Cardiac muscle cell (in vitro differentiated cells and primary cell): ENCODE data around the gene ULK3. TPM values are rescaled to one million over a fixed set of nuclear protein-coding genes. Genes with fewer than 3 reads are reported as not detected.

Experiments
- DNase-seq, 2 donors: peaks; one replicate each; pipeline versions ENCODE4 v3.0.0 to v3.0.0-alpha.2; 2010 to 2017; ENCODE audit warnings: low read depth in 1 of 2, low spot score in 1 of 2
- H3K27ac ChIP-seq: fragments of 200-600 bp; sonication (generic); 2 replicates; pipeline ENCODE4 v1.5.1; 2016
- H3K27me3 ChIP-seq: fragments of 200-600 bp; sonication (generic); 2 replicates; pipeline ENCODE4 v1.6.0; 2016; ENCODE audit warnings: control low read depth
- H3K36me3 ChIP-seq: fragments of 200-600 bp; sonication (generic); 2 replicates; pipeline ENCODE4 v1.5.1; 2016; ENCODE audit warnings: control low read depth
- H3K4me1 ChIP-seq: fragments of 200-600 bp; sonication (generic); 2 replicates; pipeline ENCODE4 v1.8.1; 2017; ENCODE audit warnings: low read depth, mild to moderate bottlenecking, mixed run types
- H3K4me3 ChIP-seq: fragments of 200-600 bp; sonication (generic); 2 replicates; pipeline ENCODE4 v1.5.1; 2016; ENCODE audit warnings: mild to moderate bottlenecking
- H3K9me3 ChIP-seq: fragments of 200-600 bp; sonication (generic); 2 replicates; pipeline ENCODE4 v1.5.1; 2017; ENCODE audit warnings: low read depth, mild to moderate bottlenecking, control low read depth
- polyA plus RNA-seq: library from polyadenylated mRNA; unstranded; fragments of >200 nt; fragmentation: Nextera tagmentation; extraction: Ambion mirVana; gene quantifications from 2 replicates; pipeline ENCODE4 v1.2.1, GENCODE V29; 2016
- total RNA-seq: library from RNA; depleted of rRNA; stranded (reverse); fragments of >200 nt; gene quantifications from 2 replicates; pipeline ENCODE4 v1.2.3, GENCODE V29; 2016
- TF ChIP-seq, protein P1 (sequence below): IDR thresholded peaks from 2 replicates; pipeline ENCODE4 v1.5.1; 2012; ENCODE audit warnings: low read depth, mild to moderate bottlenecking, low read length

Gene ULK3
- total and polyA plus RNA-seq, 2 experiments from 2014 or later, result 39.5 to 54.6 TPM

GRCh38 chr15:74843891-74844299 lies 939 bp upstream of the ULK3 start:
- H3K36me3 ChIP-seq, result peaks cover 12% of the 10 kb centered on the region
- no peak for DNase-seq

DNA sequence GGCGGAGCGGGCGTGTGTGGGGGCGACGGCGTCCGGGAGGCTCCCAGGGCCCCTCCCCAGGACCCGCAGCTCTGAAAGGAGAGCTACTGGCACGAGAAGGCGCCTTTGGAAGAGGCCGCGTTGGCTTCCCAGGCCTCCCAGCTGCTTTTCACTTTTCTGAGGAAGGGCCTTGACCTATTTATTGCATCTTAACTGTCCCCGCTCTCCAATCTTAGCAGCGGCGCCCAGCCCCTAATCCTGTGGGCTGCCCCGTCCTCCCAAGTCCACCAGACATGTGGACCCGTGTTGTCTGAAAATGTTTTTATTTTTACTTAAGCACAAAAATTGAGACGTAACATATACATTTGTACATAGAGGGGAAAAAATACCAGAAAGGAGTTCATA lies 481 bp upstream of the ULK3 start:
- H3K27ac ChIP-seq, result peak overlapping the region; percentile 88
- no peak for DNase-seq
- peaks cover 5% of the 10 kb centered on the region for H3K4me1 ChIP-seq
- no peaks in the 10 kb centered on the region for H3K27me3 ChIP-seq
- H3K36me3 ChIP-seq, result peaks cover 7% of the 10 kb centered on the region
- TF ChIP-seq, protein P1, sequence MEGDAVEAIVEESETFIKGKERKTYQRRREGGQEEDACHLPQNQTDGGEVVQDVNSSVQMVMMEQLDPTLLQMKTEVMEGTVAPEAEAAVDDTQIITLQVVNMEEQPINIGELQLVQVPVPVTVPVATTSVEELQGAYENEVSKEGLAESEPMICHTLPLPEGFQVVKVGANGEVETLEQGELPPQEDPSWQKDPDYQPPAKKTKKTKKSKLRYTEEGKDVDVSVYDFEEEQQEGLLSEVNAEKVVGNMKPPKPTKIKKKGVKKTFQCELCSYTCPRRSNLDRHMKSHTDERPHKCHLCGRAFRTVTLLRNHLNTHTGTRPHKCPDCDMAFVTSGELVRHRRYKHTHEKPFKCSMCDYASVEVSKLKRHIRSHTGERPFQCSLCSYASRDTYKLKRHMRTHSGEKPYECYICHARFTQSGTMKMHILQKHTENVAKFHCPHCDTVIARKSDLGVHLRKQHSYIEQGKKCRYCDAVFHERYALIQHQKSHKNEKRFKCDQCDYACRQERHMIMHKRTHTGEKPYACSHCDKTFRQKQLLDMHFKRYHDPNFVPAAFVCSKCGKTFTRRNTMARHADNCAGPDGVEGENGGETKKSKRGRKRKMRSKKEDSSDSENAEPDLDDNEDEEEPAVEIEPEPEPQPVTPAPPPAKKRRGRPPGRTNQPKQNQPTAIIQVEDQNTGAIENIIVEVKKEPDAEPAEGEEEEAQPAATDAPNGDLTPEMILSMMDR, result no peak
- peak overlapping the region; percentile 91 for H3K4me3 ChIP-seq
- no peaks in the 10 kb centered on the region for H3K9me3 ChIP-seq

More at GRCh38 chr15:74843891-74844299, 939 bp upstream of the ULK3 start:
- Histone ChIP-seq H3K27ac (peak overlapping the region; percentile 88), H3K4me1 (peaks cover 5% of the 10 kb centered on the region), H3K4me3 (no peak overlapping the region), H3K9me3 (no peaks in the 10 kb centered on the region), H3K27me3 (no peaks in the 10 kb centered on the region)
- TF ChIP-seq, protein P1, result no peak

DNA sequence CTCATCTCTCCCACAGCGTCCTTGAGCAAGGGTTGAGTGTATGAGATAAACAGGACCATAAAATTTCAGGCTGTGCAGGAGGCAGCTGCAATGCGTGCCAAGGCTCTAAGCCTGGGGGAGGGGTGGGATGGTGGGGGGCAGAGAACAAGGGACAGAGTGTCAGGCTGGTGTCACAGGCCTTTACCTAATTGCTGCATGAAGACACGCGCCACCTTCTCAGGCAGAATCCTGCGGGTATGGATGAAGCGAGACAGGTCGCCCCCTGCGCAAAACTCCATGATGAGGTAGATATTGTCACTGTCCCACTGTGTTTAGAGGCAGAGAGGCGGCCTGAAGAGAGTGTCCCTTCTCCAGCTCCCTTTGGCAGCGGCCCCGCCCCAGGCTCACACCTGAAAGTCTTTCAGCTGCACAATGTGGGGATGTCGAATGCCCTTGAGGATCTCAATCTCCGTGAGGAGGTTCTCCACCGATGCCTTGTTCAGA lies 1.0 kb downstream of the ULK3 start:
- Histone ChIP-seq H3K9me3 (no peaks in the 10 kb centered on the region), H3K4me3 (peak overlapping the region; percentile 91), H3K27me3 (no peaks in the 10 kb centered on the region), H3K27ac (no peak overlapping the region), H3K4me1 (peaks cover 5% of the 10 kb centered on the region), H3K36me3 (peaks cover 4% of the 10 kb centered on the region)
- TF ChIP-seq, protein P1, result no peak
- no peak for DNase-seq

DNA sequence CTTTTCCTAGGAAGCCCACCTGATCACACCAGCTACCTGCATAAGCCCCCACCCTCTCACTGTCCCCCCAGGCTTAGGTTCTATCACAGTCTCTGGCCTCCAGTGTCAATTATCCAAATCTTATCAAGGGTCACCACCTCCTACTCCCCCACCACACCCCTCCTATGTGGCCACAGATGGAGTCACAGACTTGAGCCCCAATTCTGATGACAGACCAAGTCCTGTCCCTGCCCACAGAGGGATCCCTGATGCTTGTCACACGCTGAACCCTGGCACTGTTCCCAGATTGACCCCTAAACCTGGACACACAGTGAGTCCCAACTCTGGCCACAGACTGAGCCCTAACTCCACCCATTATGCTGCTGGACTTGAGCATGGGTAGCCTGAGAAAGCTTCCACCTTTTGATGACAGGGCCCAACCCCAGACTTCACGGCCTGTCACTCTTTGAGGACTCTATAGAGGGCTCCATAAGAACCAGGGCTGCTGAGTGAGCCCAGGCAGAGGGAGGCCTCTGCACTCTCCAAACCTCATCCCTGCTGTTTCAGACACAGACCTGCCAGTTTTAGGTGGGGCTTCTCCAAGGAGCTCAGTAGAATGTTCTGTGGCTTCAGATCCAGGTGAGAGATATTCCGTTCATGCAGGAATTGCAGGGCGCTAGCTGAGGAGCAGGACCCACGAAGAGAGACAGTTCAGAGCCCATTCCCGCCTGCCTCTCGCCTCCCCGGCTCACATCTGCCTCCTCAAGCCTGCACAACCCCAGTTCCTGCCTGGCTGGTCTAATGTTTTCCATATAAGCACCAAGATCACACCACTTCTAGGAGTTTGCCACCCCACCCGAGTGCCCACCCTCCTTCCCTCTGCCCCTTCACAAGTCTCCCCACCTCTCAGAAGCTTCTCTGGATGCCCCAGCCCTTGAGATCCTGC lies 1.8 kb downstream of the ULK3 start:
- H3K36me3 ChIP-seq, result peaks cover 4% of the 10 kb centered on the region
- no peaks in the 10 kb centered on the region for H3K9me3 ChIP-seq
- no peak overlapping the region for H3K4me3 ChIP-seq
- peaks cover 5% of the 10 kb centered on the region for H3K4me1 ChIP-seq
- H3K27me3 ChIP-seq, result no peaks in the 10 kb centered on the region
- no peak overlapping the region for H3K27ac ChIP-seq
- TF ChIP-seq, protein P1, result no peak
- no peak for DNase-seq

GRCh38 chr15:74839526-74840395 lies 3.2 kb downstream of the ULK3 start:
- H3K27me3 ChIP-seq, result no peaks in the 10 kb centered on the region
- H3K9me3 ChIP-seq, result no peaks in the 10 kb centered on the region
- no peak for DNase-seq
- no peak overlapping the region for H3K27ac ChIP-seq
- no peak overlapping the region for H3K4me3 ChIP-seq
- H3K36me3 ChIP-seq, result no peaks in the 10 kb centered on the region
- TF ChIP-seq, protein P1, result no peak
- peaks cover 5% of the 10 kb centered on the region for H3K4me1 ChIP-seq
